NCI-H345 treated with DMSO at 0.1 percent for 48 hours (cell line): ENCODE results near the gene EIPR1.

Source experiments
- DNase-seq: peaks from one replicate; lab custom pipeline; 2025; ENCODE audit not compliant: unreplicated experiment; lab: John Stamatoyannopoulos, UW

Gene EIPR1

DNA sequence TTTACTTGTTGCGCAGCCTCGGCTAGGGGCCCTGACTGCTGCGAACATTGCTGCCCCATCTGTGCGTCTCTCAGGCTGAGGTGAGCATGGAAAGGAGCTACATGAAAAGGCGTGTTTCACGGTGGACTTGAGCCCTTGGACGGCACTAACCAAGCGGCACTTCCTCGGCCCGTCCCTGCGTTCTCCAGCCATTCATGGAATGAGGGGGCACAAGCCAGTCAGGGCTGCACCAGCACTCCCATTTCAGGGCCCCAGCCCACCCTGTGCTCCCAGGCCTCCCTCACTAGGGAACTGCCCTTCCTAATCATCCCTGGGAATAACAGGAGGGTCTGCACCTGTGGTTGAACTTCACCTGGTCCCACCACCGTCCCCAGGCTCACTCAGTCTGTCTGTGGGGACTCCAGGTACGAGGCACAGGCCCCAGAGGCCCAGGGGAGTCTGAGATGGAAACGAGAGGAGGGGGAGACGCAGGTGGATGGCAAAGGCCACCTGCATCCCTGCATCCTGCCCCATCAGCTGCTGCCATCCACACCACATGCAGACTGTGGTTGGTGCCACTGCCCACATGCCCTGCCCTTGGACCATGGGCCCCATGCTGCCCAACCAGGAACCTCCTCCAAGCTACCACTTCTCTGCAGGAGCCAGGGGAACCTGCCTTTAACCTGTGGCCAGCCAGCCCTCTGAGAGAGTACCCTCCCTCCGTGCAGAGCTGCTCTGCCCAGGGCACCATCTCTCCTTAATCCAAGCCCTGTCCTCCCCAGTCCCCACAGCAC, 99.7 kb downstream of the EIPR1 start:
- DNase-seq, result no peak

DNA sequence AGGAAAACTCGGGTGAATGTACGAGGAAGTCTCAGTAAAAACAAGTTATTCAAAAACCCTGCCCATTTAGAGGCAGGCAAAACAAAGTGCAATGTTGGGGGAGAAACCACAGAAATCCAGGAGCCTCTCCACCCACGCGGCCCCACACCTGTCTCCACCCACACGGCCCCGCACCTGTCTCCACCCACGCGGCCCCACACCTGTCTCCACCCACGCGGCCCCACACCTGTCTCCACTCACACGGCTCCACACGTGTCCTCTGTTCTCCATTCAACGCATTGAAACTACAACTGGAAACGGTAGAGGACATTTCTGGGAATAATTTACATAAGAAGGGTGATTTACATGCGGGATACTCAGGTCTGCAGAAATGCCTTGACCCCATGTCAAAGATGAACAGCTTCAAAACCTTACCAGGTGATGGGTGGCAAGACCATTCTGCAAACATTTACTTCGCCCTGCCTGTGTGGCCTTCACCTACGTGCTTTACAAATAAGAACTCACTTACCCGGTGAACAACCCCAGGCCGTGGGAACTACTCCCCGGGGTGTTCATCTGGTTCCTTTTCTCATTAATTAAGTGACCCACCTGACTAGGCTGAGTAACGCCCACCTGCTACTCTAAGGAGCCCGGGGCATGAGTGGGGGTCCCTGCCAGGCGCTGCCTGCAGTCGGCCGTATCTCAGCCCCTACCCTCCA, 100.4 kb downstream of the EIPR1 start:
- no peak for DNase-seq

DNA sequence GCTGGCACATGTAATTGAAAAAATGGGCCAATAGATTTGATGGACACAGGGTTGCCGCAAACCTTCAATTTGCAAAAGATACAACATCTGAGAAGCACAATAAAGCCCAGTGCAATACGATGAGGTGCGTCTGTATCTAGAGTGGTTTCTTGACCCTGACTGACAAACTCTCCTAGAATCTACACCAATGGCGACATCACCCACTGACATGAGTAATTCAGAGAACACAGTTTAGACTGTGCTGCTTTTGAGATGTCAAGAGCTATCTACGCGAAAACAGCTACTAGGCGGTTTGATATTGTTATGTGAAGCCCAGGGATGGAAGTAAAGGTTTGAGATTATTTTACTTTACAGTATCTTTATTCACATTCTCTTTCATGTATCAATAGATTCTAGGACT, 104.9 kb downstream of the EIPR1 start:
- DNase-seq, result no peak

DNA sequence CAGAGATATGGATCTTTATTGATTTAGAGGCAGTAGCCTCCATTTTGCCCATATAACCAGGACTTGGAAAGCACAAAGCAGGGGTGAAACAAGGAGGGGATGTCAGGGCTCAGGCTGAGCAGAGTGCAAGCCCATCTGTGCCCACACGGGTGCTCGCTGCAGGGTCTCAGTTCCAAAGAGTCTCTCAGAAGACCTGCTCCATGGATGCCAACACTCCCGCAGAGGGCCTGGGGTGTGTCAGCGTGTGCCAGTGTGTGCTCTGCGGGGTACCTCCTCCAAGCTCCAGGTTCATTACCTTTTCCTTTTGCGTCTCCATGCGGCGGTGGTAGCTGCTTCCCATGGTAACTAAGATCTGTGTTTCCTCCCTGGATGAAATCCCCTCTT, 107.5 kb downstream of the EIPR1 start:
- no peak for DNase-seq

DNA sequence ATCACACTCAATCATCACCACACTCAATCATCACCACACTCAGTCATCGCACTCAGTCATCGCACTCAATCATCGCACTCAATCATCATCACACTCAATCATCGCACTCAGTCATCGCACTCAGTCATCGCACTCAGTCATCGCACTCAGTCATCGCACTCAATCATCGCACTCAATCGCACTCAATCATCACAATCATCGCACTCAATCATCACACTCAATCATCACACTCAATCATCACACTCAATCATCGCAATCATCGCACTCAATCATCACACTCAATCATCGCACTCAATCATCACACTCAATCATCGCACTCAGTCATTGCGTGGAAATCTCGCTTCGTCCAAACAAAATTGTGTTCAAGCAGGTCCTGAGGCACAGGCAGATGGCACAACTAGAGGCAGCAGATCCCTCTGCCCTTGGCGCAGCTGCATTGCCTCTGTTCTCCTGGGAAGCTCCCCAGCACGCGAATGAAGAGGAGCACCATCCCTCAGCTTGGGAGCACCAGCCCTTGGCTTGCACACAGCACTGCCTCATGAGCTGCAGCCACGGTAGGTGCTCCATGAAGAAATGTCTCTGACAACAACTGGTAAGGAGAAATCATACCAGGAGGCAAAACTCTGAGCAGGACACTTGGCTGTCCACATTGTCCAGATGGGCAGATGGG, 108.1 kb downstream of the EIPR1 start:
- no peak for DNase-seq

DNA sequence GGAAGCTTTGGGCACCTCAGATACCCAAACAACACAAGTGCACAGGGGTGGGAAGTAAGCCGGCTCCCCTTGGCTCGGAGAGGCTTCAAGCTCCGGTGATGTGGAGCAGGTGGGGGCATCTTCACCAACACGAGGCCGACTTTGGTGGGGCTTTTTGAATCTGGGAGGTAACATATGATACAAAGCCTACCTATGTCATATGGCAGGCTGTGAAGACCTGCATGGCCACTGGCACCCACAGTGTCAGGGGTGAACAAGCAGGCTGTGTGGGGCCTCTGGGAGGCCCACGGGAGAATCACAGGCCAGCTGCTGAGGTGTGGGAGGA, 109.0 kb downstream of the EIPR1 start:
- DNase-seq, result no peak

DNA sequence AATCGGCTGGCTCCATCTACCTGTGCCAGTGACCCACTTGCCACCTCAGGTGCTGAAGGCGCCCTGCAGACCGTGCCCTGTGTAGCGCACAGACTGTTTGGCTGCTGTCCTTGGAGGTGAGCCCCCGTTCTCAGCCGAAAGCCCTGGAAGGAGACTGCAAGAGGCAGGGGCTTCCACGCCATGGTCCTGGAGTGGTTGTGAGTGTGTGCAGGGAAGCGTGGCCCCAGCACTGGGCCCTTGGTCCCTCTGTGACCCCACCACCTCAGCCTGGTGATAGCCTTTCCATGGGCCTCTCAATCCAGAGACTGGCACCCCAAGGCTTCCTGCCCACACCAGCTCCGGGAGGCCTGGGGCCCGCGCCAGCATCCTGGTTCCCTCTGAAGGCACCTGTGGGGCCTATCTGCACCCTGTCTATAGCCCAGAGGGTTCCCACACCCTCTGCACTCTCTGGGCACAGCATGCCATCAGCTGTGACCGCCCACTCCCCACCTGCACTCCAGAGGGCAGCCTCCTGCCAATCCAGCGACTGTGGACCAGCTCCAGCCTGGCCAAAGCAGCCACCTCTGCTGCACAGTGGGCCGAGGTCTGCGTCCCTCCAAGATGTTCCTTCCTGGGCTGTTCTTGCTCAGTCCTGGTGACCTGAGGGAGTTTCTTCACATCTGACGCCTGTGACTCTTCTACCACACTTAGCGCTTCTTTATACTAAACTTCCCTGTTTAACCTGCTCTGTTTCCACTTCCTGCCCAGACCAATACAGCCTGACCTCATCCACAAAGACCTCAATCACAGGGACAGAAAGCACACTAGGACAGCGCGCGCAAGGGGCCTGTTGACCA, 109.5 kb downstream of the EIPR1 start:
- no peak for DNase-seq

DNA sequence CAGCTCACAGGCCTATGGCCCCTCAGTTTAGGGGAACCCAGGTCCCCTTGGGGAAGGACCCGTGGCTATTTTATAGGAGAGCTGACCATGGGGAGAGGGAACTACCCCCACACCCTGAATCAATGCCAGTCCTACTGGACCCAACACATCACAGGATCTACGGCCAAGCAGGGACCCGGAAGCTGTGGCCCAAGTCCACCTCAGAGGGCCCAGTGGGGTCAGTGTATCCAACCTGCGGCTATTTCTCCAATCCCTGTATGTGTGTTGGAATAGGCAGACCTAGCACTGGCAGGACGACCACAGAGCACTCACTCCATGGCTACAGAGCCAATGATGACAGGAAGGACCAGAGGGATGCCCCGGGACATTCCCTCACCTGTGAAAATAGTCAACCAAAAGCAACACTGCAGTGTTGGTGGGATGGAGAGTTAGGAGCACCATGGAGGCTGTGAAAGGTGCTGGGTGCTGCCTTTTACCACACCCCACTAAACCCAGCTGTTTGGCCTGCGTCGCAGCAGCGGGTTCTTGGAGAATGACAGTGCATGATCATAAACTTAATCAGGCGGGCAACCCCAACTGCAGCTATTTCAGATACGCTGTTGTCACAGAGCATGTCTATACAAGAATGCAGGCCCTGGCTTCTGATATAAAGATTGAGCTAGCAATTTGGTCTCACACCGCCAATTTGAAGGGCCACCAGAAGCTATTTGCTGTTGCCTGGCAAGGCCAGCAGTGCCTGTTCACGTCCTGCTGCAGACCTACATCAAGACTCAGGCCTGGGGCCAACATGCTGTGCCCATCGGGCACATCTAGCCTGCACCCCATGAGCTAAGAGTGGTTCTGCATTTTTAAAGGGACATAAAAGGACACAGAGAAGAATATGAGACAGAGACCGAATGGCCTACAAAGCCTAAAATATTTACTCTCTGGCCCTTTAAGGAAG, 110.4 kb downstream of the EIPR1 start:
- DNase-seq, result no peak

DNA sequence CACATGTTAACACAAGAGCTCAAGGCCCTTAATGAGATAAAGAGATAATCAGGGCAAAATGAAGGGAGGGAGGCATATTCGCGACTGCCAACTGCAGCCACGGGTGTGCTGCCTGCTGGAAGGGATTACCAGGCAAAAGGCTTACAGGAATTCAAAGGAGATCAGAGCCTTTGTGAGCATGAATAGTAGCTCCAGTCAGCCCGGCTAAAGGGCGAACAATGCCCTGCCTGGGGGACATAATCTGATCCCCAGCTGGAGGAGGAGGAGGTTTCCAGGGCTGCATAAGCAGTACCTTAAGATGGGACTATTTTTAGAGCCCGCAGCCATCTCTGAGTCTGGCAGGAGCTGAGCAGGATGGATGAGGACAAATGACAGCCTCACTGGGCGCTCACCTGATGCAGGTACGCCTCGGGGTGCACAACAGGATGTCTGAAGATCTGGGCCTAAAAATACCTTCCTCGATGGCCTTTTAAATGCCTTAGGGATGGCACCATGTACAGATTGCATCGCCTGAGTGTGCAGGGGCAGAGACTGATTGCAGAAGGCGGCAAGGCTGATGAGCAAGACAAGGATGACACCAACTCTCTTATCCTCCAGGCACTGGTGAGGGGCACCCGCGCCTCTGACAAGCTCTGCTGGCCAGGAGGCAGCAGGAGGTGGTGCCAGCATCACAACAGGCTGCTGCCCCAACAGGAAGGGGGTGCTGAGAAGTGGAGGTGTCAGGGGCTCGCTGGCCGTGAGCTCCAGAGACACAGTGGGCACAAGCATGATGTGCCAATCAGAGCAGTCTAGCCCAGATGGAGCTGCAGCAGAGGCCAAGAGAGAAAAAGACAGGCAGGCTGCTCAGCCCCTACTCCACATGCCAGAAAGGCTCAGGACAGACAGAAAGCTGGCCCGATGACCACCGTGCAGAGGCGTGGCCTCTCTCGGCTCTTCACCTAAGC, 111.4 kb downstream of the EIPR1 start:
- DNase-seq, result no peak

DNA sequence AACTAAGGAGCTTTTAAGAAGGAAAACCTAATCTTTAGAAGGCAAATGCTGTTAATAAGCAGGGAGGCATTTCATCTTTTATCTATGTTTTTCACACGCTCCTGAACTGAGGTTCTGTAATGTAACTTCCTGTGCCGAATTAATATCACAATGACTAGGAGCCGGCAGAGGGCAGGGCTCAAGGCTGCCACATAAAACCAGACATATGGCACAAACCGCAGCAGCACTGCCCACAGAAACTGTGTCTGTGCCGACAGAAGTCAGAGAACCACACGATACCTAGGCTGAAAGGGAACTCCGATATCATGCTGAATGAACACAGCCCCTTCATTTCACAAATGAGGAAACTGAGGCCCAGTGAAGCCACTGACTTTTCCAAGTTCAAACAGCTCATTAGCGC, 112.1 kb downstream of the EIPR1 start:
- no peak for DNase-seq

DNA sequence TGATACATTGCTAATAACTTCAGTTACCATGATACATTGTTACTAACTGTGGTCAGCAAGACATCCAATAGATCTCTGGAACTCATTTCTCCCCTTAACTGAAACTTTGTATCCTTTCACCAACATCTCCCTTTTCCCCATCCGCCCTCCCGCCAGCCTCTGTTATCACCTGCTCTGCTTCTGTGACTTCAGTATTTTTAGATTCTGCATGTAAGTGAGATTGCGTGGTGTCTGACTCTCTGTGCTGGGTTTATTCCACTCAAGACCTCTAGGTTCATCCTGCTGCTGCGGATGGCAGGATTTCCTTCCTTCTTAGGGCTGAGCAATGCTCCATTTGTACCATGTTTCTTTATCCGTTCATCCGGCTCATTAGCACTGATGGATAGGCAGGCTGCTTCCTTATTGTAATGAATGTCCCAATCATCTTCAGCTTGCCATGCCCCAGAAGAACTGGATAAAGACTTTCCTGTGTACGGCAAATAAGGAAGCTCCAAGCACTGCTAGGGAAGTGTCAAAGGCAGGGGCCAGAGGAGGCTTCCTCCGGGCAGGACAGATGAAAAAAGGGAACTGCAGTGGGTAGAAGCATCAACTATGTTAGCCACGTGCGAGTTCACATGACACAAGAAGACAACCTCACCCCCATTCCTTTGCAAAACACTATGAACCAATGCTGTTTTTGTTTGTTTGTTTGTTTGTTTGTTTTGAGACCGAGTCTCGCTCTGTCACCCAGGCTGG, 113.4 kb downstream of the EIPR1 start:
- no peak for DNase-seq

DNA sequence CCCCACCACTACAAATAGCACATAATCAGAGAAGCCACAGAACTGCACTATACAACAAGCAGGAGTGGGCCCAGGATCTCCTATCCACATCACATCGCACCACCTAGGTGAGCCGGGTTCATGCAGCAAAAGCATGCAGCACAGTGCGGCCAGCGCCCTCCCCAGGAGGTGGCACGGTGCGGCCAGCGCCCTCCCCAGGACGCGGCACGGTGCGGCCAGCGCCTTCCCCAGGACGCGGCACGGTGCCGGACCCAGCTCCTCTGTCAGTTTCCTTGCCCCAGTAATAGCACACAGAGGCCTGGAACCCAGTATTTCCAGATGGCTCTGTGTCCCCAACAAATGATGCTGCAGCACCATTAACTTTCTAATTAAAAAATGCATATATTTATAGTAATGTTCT, 114.1 kb downstream of the EIPR1 start:
- no peak for DNase-seq

DNA sequence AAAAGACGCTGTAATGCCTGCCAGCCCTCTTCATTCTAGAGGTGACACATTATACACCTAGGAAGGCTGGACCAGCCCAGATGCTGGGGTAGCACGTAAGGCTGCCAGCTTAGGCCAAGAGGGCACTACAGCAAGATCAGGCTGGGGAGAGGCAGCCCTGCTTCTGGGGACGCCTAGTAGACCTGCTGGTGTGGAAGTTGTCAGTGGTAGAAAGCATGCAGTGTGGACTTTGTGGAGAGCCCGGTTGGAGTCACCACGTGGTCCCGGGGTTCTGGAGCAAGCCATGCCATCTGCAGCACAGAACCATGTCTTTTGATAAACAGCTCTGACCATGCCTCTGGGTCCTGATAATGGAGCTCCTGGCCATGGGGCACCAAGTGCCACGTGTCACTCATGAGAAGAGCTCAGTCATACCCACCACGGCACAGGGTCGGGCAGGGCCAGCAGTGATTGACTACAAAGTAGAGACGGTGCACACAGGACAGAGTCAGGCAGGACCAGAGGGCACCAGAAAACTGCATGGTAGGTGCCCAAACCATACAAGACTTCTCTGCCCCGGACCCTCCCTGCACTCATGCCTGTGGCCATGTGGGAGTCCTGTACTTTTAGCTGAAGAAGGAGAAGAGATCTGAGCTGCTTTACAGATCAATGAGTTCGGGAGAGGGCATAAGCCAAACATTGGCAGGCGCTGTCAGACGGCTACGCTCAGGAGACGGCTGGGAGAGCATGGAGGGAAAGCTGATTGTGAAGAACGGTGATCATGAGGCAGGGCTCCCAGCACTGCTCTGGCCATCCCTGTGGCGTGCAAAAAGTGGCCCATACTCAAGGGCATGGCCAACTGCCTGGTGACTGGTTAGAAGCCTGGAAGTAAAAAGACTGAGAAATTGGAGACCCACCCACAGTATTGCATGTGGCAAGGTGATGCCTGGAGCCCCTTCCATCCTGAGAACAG, 114.9 kb downstream of the EIPR1 start:
- DNase-seq, result no peak

DNA sequence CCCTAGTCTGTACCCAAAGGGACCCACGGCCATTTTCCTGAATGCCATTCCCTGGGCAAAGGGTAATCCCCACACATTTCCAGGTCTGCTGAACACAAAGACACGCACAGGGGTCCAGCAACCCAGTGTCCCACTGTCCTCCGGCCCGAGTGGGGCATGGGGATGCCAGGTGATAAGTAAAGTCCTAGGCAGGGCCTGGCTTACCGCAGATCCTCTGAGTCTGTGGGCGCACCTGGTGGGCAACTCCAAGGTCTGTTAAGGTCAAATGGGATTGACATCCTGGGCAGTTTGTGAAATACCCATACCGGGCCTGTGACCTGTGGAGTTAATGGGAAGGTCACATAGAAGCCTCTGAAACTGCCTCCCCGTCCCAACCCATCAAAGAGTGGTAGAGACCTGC, 116.1 kb downstream of the EIPR1 start:
- DNase-seq, result no peak

DNA sequence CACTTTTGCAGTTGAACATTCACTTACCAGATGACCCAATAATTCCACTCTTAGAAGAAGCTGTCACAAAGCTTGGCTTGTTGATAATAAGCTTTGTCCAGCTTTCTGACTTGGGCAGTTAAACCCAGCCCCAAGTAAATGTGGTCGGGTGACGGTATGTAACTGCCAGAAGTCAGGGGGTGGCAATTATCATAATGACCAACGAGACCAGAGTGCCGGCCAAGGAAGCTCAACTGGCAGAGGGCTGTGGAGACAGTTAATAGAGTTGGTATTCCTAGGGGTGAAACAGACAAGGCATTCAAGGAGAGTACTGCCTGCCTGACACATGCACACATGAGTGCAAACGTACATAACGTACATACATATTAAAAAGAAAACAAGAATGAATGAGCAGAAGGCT, 116.7 kb downstream of the EIPR1 start:
- no peak for DNase-seq

DNA sequence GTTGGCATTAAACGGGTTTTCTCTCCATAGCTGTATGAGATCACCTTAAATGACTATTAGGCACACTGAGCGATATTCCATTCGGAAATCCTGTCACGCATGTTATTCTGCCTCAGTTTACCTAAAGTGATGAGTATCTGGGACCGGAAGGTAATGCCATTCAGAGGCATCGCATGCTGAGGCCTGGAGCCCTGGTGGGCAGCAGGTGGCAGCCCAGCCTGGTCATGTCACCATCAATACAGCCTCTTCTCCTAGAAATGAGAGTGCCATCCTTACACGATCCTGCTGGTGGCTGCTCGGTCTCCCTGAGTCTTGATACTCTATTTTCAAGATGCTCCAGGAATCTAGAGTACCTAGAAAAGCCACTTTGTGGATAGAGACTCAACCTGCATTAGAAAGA, 119.8 kb downstream of the EIPR1 start:
- no peak for DNase-seq

DNA sequence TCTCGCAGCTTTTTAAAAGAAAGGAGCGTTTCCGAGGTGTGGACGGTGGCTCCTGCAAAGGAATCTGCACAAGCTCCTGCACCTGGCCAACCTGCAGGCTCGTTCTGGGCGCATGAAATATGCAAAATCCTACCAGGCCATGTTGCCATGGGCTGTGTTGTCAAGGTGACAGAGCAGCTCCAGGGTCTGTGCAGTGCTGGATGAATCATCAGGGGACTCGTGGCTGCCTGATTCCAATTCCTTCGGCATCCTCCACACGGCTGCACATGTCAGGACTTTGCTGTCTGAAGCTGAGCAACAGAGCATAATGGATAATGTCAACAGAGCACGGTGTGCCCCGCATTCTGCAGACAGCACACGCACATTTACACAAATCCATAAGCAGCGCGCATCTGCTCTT, 120.5 kb downstream of the EIPR1 start:
- no peak for DNase-seq

DNA sequence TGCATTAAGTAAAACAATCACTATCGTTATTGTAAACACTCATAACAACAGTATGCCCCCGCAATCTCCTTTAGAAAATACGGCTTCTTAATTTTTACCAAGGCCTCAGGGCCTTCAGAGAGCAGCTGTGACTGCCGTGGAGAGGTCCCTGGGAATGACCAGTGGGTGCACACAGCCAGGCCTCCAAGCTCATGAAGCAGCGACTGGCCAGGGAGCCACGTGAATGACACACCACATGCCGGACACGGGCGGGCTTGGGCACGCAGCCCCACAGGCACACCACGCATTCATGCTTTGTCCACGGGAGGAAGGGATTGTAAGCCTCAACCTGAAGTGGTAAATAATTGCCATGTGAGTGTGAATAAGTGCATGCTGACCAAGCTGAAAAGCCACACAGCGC, 121.0 kb downstream of the EIPR1 start:
- no peak for DNase-seq
